RWPE1 (cell line): Measurements from ENCODE around the gene CTNNA3.
A peak's percentile ranks its signal among the peaks of the same experiment; 100 is the strongest.

Experiments
- CTCF ChIA-PET: fragments of 350-600 bp; sonication (Branson Sonifier 250); formaldehyde crosslinking; extraction: SDS; loops from one replicate; lab custom pipeline; 2021; lab: Yijun Ruan, JAX
- POLR2A ChIA-PET: fragments of 400-600 bp; formaldehyde crosslinking; extraction: SDS; loops from one replicate; lab custom pipeline; 2020; ENCODE audit warnings: antibody characterized with exemption; ENCODE audit not compliant: low non-redundant PET; lab: Yijun Ruan, JAX
- DNase-seq: peaks from one replicate; pipeline ENCODE4 v3.0.0; 2012; ENCODE audit warnings: low spot score
- H3K27ac ChIP-seq: fragments of 450-650 bp; 2 replicates; pipeline ENCODE4 v1.5.1; 2017
- CTCF ChIP-seq: fragments of 450-650 bp; conservative IDR thresholded peaks from 2 replicates; pipeline ENCODE4 v1.5.1; 2017; ENCODE audit warnings: low read depth, mild to moderate bottlenecking

The CTNNA3 gene

GRCh38 chr10:66192162-66192831 is 1503.7 kb downstream of the CTNNA3 start:
- CTCF ChIA-PET, result no interaction called here
- no peak for TF ChIP-seq CTCF
- POLR2A ChIA-PET, result no interaction called here
- DNase-seq, result no peak
- no peak overlapping the region for H3K27ac ChIP-seq

- H3K27ac ChIP-seq, result no peak overlapping the region
- no peak for DNase-seq
- POLR2A ChIA-PET, result no interaction called here
- CTCF ChIA-PET, result no interaction called here
- no peak for TF ChIP-seq CTCF
Observed at GRCh38 chr10:66190413-66190812, 1505.6 kb downstream of the CTNNA3 start.

- POLR2A ChIA-PET, result no interaction called here
- CTCF ChIA-PET, result no interaction called here
- DNase-seq, result no peak
- no peak overlapping the region for H3K27ac ChIP-seq
- TF ChIP-seq CTCF, result no peak
Observed at GRCh38 chr10:66189271-66189670, 1506.7 kb downstream of the CTNNA3 start.

GRCh38 chr10:66187053-66187733 is 1508.8 kb downstream of the CTNNA3 start:
- no peak for TF ChIP-seq CTCF
- POLR2A ChIA-PET, result no interaction called here
- CTCF ChIA-PET, result no interaction called here
- DNase-seq, result no peak
- no peak overlapping the region for H3K27ac ChIP-seq

GRCh38 chr10:66183028-66183427 is 1513.0 kb downstream of the CTNNA3 start:
- no peak for TF ChIP-seq CTCF
- CTCF ChIA-PET, result no interaction called here
- no peak for DNase-seq
- POLR2A ChIA-PET, result interaction anchor here (0.6 kb wide), 1 partner anchor 1886 kb away, joined by 6 read pairs; no protein-coding TSS in a partner anchor
- no peak overlapping the region for H3K27ac ChIP-seq

GRCh38 chr10:66180581-66181318 is 1515.2 kb downstream of the CTNNA3 start:
- peak; percentile 71 for TF ChIP-seq CTCF
- ChIA-PET CTCF (interaction anchor here (0.5 to 0.7 kb wide), 4 partner anchors 42 to 1454 kb away, joined by 3 read pairs; no protein-coding TSS in a partner anchor), POLR2A (no interaction called here)
- no peak overlapping the region for H3K27ac ChIP-seq
- peak; percentile 48 for DNase-seq
